Measurements from ENCODE around the gene ROCK2.

GRCh38 chr2:11363868-11364564 lies 19.6 kb upstream of the ROCK2 start:
- TF ChIP-seq GATA2 (IDR thresholded peaks at IDR 0.05; ENCODE audit: low read depth, low read length) (no peak), GATA3 (IDR thresholded peaks at IDR 0.05; ENCODE audit: low read depth, low read length) (no peak)
